Astrocyte (in vitro differentiated cells and primary cell): Measurements from ENCODE around the gene SCUBE1.

Experiments
- EZH2 ChIP-seq: IDR thresholded peaks from 2 replicates; pipeline ENCODE4 v1.6.1; 2012; ENCODE audit warnings: mild to moderate bottlenecking, low read length, inconsistent platforms; ENCODE audit not compliant: insufficient read depth
- TF ChIP-seq, protein P1 (sequence below): IDR thresholded peaks from 2 replicates; pipeline ENCODE4 v1.5.1; 2011; ENCODE audit warnings: low read depth, mild to moderate bottlenecking, inconsistent platforms, low read length, moderate library complexity; ENCODE audit not compliant: insufficient read depth

DNA sequence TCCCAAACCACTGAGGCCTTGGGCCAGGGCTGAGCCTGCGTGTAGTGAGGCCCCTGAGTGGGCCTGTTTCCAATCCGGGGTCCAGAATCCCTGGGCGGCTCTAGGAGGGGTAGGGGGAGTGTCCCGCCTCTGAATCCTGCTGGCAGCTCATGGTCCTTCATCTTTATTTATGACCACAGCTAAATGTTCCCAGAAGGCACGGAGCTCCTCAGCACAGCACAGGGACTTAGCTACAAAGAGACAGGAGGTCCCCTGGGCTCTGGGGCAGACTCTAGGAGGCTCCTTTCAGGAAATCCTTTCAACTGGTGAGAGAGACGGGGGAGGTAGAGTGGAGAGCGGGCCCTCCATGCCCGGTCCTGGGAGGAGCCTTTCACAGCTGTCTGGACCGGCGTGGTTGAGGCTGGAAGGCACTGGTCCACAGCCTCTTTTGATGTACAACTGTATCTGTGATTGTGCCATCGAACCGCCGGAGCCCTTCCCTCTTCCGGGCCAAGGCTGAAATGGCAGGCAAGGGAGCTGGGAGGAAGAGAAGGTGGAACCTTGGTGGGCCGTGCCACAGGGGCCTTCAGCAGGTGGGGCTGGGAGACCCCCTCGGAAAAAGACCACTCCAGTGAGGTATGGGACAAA lies 46.8 kb downstream of the SCUBE1 start:
- TF ChIP-seq, protein P1, sequence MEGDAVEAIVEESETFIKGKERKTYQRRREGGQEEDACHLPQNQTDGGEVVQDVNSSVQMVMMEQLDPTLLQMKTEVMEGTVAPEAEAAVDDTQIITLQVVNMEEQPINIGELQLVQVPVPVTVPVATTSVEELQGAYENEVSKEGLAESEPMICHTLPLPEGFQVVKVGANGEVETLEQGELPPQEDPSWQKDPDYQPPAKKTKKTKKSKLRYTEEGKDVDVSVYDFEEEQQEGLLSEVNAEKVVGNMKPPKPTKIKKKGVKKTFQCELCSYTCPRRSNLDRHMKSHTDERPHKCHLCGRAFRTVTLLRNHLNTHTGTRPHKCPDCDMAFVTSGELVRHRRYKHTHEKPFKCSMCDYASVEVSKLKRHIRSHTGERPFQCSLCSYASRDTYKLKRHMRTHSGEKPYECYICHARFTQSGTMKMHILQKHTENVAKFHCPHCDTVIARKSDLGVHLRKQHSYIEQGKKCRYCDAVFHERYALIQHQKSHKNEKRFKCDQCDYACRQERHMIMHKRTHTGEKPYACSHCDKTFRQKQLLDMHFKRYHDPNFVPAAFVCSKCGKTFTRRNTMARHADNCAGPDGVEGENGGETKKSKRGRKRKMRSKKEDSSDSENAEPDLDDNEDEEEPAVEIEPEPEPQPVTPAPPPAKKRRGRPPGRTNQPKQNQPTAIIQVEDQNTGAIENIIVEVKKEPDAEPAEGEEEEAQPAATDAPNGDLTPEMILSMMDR = no peak
- no peak for TF ChIP-seq EZH2
